Aorta (tissue), 5 donors: ENCODE data around the gene C4B. TPM values are rescaled to one million over a fixed set of nuclear protein-coding genes. Genes with fewer than 3 reads are reported as not detected.
A peak's percentile ranks its signal among the peaks of the same experiment; 100 is the strongest.
"Not testable (repeated sequence)": the region's sequence is repeated elsewhere in the genome, so short reads cannot be mapped to it uniquely, and the experiment has no call there.

Source experiments
- ATAC-seq: fragments of 200-7000 bp; cut with Tn5 transposase; one replicate; pipeline ENCODE4 v1.9.1; 2022; ENCODE audit warnings: moderate library complexity; ENCODE audit not compliant: low FRiP score
- DNase-seq, 2 donors: peaks; one replicate each; pipeline ENCODE4 v3.0.0-alpha.2; 2020
- H3K27ac ChIP-seq, 2 donors: one replicate each; pipeline ENCODE4 v1.5.1; 2013; ENCODE audit warnings: low read length in 2 of 2, mild to moderate bottlenecking in 2 of 2, moderate library complexity in 2 of 2, control low read depth in 1 of 2, inconsistent platforms in 1 of 2, low read depth in 1 of 2
- H3K27me3 ChIP-seq, 2 donors: one replicate each; pipeline ENCODE4 v1.6.1; 2013; ENCODE audit warnings: control low read depth in 1 of 2, low read length in 1 of 2, mild to moderate bottlenecking in 1 of 2, moderate library complexity in 1 of 2; ENCODE audit not compliant: insufficient read depth in 2 of 2, control insufficient read depth in 1 of 2
- H3K36me3 ChIP-seq, 2 donors: one replicate each; pipeline ENCODE4 v1.6.1; 2013; ENCODE audit warnings: control low read depth in 1 of 2, low read length in 1 of 2, mild to moderate bottlenecking in 1 of 2; ENCODE audit not compliant: insufficient read depth in 2 of 2, control insufficient read depth in 1 of 2
- H3K4me1 ChIP-seq, 2 donors: one replicate each; pipeline ENCODE4 v1.6.1; 2013; ENCODE audit warnings: low read length in 2 of 2, control low read depth in 1 of 2, mild to moderate bottlenecking in 1 of 2, moderate library complexity in 1 of 2; ENCODE audit not compliant: insufficient read depth in 2 of 2, control insufficient read depth in 1 of 2
- H3K4me3 ChIP-seq, 2 donors: one replicate each; pipeline ENCODE4 v1.5.1; 2013; ENCODE audit warnings: low read length in 2 of 2, control low read depth in 1 of 2, mild to moderate bottlenecking in 1 of 2
- H3K9me3 ChIP-seq: one replicate; pipeline ENCODE4 v1.6.1; 2013; ENCODE audit warnings: mild to moderate bottlenecking, low read length; ENCODE audit not compliant: control insufficient read depth
- WGBS, 2 donors: extraction: QIAGEN DNeasy Blood & Tissue Kit; methylation state at CpG; one replicate each; pipeline ENCODE4 v1.1.7; 2013; 5-methylcytosine and 5-hydroxymethylcytosine counted together
- intact Hi-C, 2 donors: fragments of 100-400 bp; cut with DNase I; formaldehyde crosslinking; loops; one replicate each; pipeline versions ENCODE4 v1.14.2 to v1.15.0; 2022
- polyA plus RNA-seq, 2 donors: library from polyadenylated mRNA; stranded (reverse); fragments of 200-250 nt; gene quantifications; one replicate each; pipeline ENCODE4 v1.2.3, GENCODE V29; 2013
- total RNA-seq, 2 donors: library from RNA; stranded (reverse); fragmentation: NEBNext Ultra II Directional; extraction: Animal tissue kit (Norgen Biotek cat#: 25700); gene quantifications; one replicate each; pipeline ENCODE4 v1.2.1, GENCODE V29; 2021
- donor health status: healthy with polysubstance abuse.
- donor health status: Bipolar disorder and iron deficiency.
- donor health status: DM: no; HTN: no; CAD: no.
- donor health status: DM: no; HTN: no; CAD: no.
- donor health status: DM: yes; HTN: yes; CAD: no.

C4B gene
- total and polyA plus RNA-seq, 4 donors, result 10.8 to 225 (median 98.9) TPM

DNA sequence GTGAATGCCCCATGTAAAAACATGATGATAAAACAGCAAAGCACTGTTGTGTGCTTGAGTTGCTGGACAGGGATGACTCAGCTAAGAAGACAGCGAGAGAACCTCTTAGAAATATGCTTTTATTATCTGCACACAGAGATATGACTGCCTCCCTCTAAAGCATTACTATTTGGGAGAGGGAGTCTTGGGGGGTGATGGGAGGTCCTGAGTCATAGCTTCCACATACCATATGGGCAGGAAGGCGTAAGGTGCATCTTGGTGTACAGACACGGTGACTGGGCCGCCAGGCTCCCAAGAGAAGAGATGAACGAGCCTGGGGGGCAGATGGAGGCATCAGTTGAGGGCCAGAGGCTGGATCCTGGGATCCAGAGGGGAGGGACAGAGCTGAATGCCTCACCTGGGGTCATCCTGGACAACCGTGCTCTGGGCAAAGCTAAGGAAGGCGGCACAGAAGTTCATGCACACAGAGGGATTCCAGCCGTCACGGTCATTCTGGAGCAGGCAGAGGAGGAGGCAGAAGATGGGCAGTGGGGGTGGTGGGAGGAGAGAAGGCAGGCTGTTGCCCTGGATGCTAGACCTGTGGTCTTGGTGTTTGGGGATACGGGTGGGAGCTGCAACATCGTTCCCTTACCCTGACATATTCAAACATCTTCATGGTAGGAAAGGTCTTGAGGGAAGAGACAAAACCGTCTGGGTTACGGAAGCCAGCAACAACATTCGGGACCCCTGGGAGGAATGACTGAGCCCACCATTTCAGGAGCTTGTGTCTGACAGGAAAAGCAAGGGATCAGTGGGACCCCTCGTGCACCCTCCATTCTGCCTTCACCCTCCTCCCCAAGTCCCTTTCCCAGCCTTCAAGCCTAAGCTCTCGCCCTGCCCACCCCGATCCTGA, 44.6 kb upstream of the C4B start:
- intact Hi-C loops, result loop anchor here in 1 of 2 donors (10.0 kb wide), 1 partner anchor 205 kb away; the partner anchor contains the start of genes AGPAT1 and RNF5
- Histone ChIP-seq H3K27ac (peak overlapping the region in 1 of 2 donors; percentile 11), H3K27me3 (no peaks in the 10 kb centered on the region), H3K9me3 (no peaks in the 10 kb centered on the region), H3K4me3 (no peak overlapping the region), H3K36me3 (peaks cover 0 to 15% of the 10 kb centered on the region in 2 donors), H3K4me1 (no peaks in the 10 kb centered on the region)
- DNase-seq, result peak; percentile 35 to 65
- ATAC-seq, result no peak
- WGBS, 2 donors, result 59 to 67% methylated on average over 17 of the region's 17 CpGs

DNA sequence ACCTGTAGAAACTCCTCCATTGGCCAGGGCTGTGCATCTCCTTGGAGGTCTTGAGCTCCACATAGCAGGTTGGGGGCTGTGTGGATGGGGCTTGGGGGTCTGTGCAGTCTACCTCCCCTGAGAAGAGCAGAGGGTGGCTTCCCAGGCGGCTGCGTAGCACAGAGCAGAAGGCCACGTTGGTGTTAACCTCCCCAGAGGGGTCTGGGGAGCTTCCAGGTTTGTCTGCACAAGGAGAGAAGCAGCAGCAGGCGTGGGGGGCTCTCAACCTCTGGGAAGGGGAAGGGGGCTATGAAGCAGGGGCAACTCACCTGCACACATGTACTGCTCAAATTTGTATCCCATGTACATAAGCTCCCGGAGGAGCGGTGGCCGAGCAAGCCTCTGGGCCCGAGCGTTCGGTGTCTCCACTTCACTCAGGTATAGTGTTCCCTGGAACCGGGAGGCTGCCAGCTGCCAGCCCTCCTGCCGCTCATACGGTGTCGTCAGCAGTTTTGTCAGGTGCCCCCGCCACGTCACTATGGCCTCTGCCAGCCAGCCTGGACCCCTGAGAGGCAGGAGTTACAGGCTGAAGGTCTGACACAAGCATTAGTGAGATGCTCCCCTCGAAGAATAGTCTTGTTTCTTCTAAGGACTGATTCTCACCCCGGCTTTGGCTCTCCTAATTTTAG, 43.9 kb upstream of the C4B start:
- intact Hi-C loops, result loop anchor here in 1 of 2 donors (10.0 kb wide), 1 partner anchor 204 kb away; the partner anchor contains the start of genes AGPAT1 and RNF5
- WGBS, 2 donors, result 60% methylated on average over 16 to 18 of the region's 18 CpGs
- Histone ChIP-seq H3K4me1 (no peaks in the 10 kb centered on the region), H3K36me3 (peaks cover 0 to 13% of the 10 kb centered on the region in 2 donors), H3K27me3 (no peaks in the 10 kb centered on the region), H3K4me3 (peak overlapping the region in 1 of 2 donors; percentile 70), H3K9me3 (no peaks in the 10 kb centered on the region), H3K27ac (peak overlapping the region in 1 of 2 donors; percentile 85)
- ATAC-seq, result no peak
- DNase-seq, result peak; percentile 52 to 77

DNA sequence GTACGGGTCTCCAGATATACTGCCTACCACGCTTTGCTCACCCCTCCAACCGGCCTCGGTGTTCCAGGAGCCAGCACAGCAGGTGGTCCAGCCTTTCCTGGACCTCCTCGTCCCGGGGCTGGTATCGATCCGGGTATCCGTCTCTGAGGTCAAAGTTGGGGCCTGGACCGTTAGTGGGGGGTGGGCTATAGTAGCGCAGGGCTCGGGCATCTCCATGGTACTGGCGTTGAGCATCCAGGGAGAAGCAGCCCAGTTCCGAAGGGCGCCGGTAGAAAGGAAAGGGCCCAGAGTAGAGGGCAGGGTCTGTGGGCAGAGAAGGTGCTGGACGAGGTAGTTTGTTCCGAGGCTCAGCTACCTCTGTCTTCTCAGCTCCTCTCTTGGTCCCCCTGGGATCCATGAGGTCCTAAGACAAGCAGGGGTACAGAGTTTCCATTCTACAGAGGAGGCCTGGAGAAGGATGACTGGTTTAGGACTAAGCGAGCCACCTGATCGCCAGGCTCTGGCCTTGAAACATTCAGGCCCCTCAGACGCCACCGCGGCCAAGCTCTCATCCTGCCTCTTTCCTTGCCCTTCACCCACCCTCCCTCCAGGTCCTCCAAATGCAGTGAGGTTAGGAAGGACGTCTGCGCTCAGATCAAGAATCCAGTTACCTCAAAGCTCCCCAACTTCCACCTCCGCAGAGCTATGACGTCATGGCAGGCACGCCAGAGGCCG, 43.2 kb upstream of the C4B start:
- ATAC-seq (no peak), DNase-seq (peak; percentile 49 to 78)
- 15 to 18% methylated on average over 29 of the region's 29 CpGs for WGBS, 2 donors
- intact Hi-C loops, result loop anchor here in 1 of 2 donors (10.0 kb wide), 1 partner anchor 203 kb away; the partner anchor contains the start of genes AGPAT1 and RNF5
- Histone ChIP-seq H3K4me3 (peak overlapping the region; percentile 7 to 70), H3K27me3 (no peaks in the 10 kb centered on the region), H3K27ac (peak overlapping the region; percentile 83 to 85), H3K36me3 (peaks cover 0 to 12% of the 10 kb centered on the region in 2 donors), H3K4me1 (no peaks in the 10 kb centered on the region), H3K9me3 (no peaks in the 10 kb centered on the region)

- intact Hi-C loops, result loop anchor here in 1 of 2 donors (1.0 to 10.0 kb wide), 2 partner anchors 13 to 203 kb away; partner anchors contain the start of genes AGPAT1, RNF5 and SKIC2
These were observed 42.4 kb upstream of the C4B start, which contains the start of gene DXO for GRCh38 chr6:31971993-31972708. Gene DXO, minus strand, starts transcription at chr6:31972138. Its CDS starts 463 bp downstream, at chr6:31971675.

DNA sequence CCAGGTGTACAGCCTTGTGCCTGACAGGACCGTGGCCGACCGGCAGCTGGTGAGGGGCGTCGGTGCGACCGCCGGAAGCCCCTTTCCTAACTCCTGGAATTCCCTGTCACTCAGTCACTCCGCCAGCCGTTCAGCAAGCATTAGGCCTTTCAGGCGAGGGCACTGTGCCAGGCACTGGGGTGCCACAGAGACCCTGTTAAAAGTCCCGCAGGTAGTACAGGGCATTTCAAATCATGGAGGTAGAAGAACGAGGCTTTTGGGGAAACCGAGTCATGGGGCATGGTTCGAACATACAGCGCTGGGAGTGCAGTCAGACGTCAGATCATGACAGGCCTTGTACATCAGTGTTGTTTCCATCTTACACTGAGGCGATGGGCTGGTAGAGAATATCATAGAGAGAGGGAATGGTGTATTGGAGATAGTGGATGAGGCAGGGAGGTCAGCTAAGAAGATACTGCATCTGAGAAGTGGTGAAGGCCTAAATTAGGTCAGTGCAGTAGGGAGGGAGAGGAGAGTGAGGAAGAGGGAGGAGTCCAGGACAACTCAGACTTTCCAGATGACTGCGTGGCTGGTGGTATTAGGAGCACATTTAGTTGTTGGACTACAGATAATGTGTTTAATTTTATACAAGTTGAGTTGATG, 41.8 kb upstream of the C4B start:
- H3K4me1 ChIP-seq, result no peaks in the 10 kb centered on the region
- peaks cover 0 to 5% of the 10 kb centered on the region in 2 donors for H3K36me3 ChIP-seq
- peak in 1 of 2 donors; percentile 27 for DNase-seq
- 4 to 6% methylated on average over 19 of the region's 19 CpGs for WGBS, 2 donors
- intact Hi-C loops, result loop anchor here in 1 of 2 donors (1.0 to 10.0 kb wide), 2 partner anchors 14 to 202 kb away; partner anchors contain the start of genes AGPAT1, RNF5 and SKIC2
- no peaks in the 10 kb centered on the region for H3K27me3 ChIP-seq
- peak overlapping the region; percentile 40 to 70 for H3K4me3 ChIP-seq
- no peak for ATAC-seq
- peak overlapping the region; percentile 10 to 85 for H3K27ac ChIP-seq
- H3K9me3 ChIP-seq, result no peaks in the 10 kb centered on the region

More at GRCh38 chr6:31971993-31972708, 42.4 kb upstream of the C4B start, which contains the start of gene DXO:
- peak; percentile 96 for ATAC-seq
- Histone ChIP-seq H3K4me1 (no peaks in the 10 kb centered on the region), H3K9me3 (no peaks in the 10 kb centered on the region), H3K4me3 (peak within 1 kb of the TSS; percentile 40 to 70), H3K36me3 (peaks cover 0 to 9% of the 10 kb centered on the region in 2 donors), H3K27ac (peak within 1 kb of the TSS; percentile 83 to 85), H3K27me3 (no peaks in the 10 kb centered on the region)
- DNase-seq, result peak; percentile 98
- WGBS, 2 donors, result 0% methylated on average over 62 of the region's 62 CpGs

- not testable (repeated sequence) for H3K27me3 ChIP-seq, H3K36me3 ChIP-seq, H3K4me1 ChIP-seq, H3K4me3 ChIP-seq, H3K9me3 ChIP-seq, H3K27ac ChIP-seq, ATAC-seq
- intact Hi-C loops, result loop anchor here in 1 of 2 donors (10.0 kb wide), 1 partner anchor 199 kb away; the partner anchor contains the start of genes AGPAT1 and RNF5
- 95 to 96% methylated on average over 14 to 30 of the region's 30 CpGs for whole genome bisulfite sequencing, 2 donors
- peak; percentile 44 to 49 for DNase-seq
These were observed 38.5 kb upstream of the C4B start for GRCh38 chr6:31976065-31976464.

DNA sequence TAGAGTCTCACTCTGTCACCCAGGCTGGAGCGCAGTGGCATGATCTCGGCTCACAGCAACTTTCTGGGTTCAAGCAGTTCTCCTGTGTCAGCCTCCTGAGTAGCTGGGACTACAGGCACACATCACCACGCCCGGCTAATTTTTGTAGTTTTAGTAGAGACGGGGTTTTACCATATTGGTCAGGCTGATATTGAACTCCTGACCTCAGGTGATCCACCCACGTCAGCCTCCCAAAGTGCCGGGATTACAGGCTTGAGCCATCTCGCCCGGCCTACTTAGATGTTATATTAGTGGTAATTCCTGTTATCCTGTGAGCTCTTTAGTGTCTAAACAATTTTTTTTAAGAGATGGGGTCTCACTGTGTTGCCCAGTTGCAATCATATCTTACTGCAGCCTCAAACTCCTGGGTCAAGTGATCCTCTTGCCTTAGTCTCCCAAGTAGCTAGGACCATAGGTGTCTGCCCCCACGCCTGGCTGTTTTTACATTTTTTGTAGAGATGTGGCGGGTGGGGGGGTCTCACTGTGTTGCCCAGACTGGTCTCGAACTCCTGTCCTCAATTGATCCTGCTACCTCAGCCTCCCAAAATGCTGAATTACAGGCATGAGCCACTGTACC, 36.7 kb upstream of the C4B start:
- 94 to 95% methylated on average over 12 of the region's 12 CpGs for WGBS, 2 donors
- ATAC-seq, result no peak
- no peak overlapping the region for H3K27ac ChIP-seq
- peaks cover 0 to 5% of the 10 kb centered on the region in 2 donors for H3K36me3 ChIP-seq
- no peaks in the 10 kb centered on the region for H3K9me3 ChIP-seq
- no peaks in the 10 kb centered on the region for H3K27me3 ChIP-seq
- intact Hi-C loops, result loop anchor here in 1 of 2 donors (10.0 kb wide), 1 partner anchor 197 kb away; the partner anchor contains the start of genes AGPAT1 and RNF5
- H3K4me1 ChIP-seq, result no peaks in the 10 kb centered on the region
- H3K4me3 ChIP-seq, result no peak overlapping the region
- DNase-seq, result peak; percentile 15 to 27
